Activated T-cell treated with anti-CD3 and anti-CD28 coated beads for 48 hours (primary cell): ENCODE data around the gene GLIPR1.
"Not testable (repeated sequence)": the region's sequence is repeated elsewhere in the genome, so short reads cannot be mapped to it uniquely, and the experiment has no call there.

ENCODE experiments used
- DNase-seq: peaks from one replicate; pipeline ENCODE4 v3.0.0-alpha.2; 2020; ENCODE audit warnings: low read depth

GLIPR1 gene

DNA sequence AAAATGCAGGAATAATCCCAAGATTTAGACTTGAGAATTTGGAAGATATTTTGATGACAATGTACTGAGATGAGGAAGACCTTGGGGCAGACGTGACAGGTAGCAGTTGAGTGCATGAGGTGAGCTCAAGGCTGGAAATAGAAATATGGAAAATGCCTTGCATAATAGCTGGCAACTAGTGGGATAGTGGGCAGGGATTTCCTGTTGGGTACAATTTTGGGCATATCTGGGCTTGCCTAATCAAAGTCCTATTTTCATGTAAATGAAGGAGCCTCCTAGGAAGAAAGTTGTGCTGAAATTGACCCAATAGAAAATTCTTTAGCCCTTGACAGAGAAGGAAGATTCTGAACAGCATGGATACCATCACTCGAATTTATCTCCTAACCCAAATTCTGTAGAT lies 6.4 kb upstream of the GLIPR1 start:
- no peak for DNase-seq

GRCh38 chr12:75476071-75476470 lies 4.5 kb upstream of the GLIPR1 start:
- peak; percentile 34 for DNase-seq

DNA sequence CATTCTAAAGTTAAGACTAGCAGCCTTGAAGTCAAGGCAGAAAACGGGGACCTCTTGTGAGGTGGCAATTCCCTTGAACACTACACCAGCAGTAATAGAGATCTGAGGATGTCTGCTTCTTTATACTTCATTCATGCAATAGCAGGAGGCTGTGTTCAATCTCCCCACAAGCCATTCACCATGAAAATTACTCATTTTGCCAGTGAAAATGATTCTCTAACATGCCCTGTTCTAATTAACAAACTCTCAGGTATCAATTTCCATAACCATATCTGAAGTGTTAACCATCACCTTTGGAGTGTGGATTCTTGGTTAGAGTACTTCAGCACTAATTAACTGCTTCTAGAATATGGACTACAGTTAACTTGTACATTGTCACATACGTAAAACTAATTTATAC lies 3.4 kb upstream of the GLIPR1 start:
- DNase-seq: no peak

- DNase-seq: no peak
These were observed 2.3 kb upstream of the GLIPR1 start for GRCh38 chr12:75478116-75478794.

- no peak for DNase-seq
These were observed 543 bp upstream of the GLIPR1 start for GRCh38 chr12:75479963-75480461.

GRCh38 chr12:75481013-75481705 lies 604 bp downstream of the GLIPR1 start:
- DNase-seq: no peak

DNA sequence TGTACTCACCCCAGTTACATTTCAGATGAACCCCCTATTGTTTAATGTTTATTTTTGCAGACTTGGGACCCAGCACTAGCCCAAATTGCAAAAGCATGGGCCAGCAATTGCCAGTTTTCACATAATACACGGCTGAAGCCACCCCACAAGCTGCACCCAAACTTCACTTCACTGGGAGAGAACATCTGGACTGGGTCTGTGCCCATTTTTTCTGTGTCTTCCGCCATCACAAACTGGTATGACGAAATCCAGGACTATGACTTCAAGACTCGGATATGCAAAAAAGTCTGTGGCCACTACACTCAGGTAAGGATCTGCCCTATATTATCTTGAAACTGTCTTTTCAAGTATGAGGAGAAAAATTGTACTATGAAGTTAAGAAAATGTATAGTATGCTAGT lies 1.2 kb downstream of the GLIPR1 start:
- no peak for DNase-seq

GRCh38 chr12:75482646-75483045 lies 2.1 kb downstream of the GLIPR1 start:
- no peak for DNase-seq

DNA sequence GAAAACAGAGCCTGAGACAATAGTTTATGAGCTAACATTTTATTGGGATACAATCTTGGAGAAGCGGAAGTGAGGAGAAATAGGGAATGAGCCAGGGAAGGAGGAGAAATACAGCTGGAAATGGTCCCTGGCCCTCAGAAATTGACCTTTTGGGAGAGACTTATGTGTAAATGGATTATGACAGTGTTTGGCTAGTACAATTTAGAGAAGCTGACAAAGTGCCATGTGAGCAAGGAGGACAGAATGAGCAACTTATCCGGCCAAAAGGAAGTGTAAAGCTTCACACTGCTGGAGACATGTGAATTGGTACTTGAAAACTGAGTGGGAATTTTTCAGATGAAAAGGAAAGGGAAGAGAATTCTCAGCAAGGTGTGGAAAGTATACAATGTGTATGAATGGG lies 2.9 kb downstream of the GLIPR1 start:
- DNase-seq: no peak

GRCh38 chr12:75484450-75484849 lies 3.9 kb downstream of the GLIPR1 start:
- not testable (repeated sequence) for DNase-seq

DNA sequence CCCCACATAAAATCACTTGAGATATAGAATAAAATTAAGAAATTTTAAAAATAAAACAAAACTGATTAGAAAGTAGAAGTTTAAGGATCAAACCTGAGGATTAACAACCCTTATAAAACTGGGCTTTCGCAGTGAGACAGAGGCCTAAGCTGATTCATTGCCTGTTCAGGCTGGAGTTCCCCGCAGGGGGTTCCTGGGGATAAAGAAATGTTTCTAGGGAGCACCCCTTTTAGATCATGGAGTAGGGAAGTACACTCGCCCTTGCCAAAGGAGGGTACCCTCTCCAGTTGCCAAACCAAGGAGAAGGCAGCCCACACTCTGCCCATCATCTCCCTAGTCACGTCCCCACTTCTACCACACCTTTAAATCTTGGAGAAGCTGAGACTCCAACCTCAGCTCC lies 6.8 kb downstream of the GLIPR1 start:
- no peak for DNase-seq

DNA sequence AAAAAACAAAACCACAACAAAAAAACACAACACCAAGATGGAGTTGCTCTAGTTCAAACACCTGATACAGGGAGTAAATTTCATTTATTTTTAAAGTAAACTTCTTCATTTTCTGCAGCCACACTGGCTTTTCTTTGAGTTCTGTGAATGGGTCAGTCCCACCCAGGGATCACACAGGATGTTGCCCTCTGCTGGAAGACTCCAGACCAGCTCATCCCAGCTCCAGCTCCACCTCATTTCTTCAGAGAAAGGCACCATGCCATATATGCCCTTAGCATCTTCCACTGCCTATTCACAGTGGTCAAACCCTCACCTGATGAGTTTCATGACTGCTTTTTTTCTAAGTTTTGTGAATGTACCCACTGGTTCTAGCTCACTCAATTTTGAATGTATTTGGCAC lies 8.0 kb downstream of the GLIPR1 start:
- DNase-seq: no peak

GRCh38 chr12:75489187-75489586 lies 8.6 kb downstream of the GLIPR1 start:
- no peak for DNase-seq

GRCh38 chr12:75489613-75490210 lies 9.2 kb downstream of the GLIPR1 start:
- DNase-seq: no peak

DNA sequence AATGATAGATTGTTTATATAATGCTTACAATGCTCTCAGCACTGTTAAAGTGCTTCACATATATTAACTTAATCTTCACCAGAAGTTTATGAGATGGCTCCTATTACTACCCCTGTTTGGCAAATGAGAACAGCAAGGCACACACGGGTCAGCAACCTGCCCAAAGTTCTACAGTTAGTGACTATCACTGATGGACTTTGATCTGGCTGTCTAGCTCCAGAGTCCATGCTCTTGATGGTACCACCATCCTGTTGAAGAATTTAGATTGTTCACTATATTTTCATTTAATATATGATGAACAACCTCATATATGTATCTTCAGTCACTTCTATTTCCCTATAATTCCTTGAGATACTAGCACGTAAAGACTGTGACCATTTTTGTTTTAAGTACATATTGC lies 10.6 kb downstream of the GLIPR1 start:
- DNase-seq: no peak

GRCh38 chr12:75503459-75503858 lies 22.9 kb downstream of the GLIPR1 start:
- no peak for DNase-seq

DNA sequence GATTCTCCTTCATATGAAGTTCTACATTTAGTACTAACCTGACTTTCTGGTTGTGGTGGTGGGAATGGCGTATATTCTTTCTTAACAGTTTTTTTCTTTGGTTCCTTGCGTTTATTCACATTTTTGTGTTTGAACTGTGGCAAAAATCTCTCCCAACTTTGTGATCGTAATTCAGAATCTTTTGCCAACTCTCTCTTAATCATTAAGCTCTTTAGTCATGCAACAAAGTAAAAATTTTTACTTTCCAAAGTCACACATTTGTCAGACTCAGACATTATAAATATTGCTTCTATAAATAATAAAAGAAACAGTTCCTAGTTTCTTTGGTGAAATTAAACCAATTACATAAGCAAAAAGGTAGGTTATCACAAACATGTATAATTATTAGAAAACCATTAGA lies 23.3 kb downstream of the GLIPR1 start:
- no peak for DNase-seq

DNA sequence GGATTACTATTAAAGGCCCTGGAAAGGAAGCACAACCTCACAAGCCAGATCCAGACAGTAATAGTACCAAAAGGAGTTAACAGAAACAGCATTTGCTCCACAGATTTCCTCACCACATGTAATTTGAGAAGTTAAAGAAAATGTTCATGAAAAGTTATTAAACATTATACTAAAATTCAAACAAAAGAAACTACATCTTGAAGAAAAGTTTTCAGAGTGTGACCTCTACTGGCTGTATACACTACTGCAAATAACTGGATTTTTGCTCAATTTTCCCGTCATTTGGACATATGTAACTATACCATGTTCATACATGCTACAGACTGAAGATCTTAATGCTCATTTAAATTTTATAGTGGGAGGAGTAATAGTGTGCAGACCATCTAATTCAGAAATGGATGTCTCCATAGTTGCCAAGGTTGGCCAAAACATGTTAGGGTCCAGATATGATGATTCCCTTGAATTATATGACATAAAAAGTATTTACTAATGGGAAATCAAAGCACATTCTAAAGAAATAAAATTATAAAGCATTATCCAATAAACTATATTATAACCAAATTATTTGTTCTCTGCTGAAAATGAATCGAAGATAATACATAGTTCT lies 25.3 kb downstream of the GLIPR1 start:
- DNase-seq: no peak

- no peak for DNase-seq
These were observed 26.5 kb downstream of the GLIPR1 start for GRCh38 chr12:75507086-75507485.

DNA sequence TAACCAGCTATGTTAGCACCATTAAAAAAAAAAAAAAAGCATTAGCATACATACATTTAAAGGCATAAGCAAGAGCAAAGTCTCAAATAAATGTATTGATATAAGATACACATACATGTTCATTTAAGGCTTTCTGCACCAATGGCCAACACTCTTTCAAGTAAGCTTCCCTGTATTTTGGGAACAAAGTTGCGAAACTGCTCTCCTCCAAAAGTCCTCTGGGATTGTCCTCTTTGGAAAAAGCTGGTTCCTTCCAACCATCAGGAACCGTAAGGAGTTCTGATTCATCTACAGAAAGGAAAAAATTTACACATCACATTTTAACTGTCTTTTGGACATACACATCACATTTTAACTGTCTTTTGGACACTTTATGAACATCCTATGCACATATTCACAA lies 27.6 kb downstream of the GLIPR1 start:
- no peak for DNase-seq

DNA sequence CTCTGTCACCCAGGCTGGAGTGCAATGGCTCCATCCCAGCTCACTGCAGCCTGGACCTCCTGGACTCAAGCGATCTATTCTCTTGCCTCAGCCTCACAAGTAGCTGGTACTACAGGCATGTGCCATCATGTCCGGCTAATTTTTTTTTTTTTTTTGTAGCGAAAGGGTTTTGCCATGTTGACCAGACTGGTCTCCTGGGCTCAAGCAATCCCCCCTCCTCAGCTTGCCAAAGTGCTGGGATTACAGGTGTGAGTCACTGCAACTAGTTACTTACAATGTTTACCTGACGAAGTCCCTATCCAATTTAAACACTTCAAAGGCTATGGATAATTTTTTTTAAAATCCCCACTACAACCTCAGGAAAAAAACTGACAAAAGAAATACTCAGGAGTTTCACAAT lies 29.1 kb downstream of the GLIPR1 start:
- no peak for DNase-seq

DNA sequence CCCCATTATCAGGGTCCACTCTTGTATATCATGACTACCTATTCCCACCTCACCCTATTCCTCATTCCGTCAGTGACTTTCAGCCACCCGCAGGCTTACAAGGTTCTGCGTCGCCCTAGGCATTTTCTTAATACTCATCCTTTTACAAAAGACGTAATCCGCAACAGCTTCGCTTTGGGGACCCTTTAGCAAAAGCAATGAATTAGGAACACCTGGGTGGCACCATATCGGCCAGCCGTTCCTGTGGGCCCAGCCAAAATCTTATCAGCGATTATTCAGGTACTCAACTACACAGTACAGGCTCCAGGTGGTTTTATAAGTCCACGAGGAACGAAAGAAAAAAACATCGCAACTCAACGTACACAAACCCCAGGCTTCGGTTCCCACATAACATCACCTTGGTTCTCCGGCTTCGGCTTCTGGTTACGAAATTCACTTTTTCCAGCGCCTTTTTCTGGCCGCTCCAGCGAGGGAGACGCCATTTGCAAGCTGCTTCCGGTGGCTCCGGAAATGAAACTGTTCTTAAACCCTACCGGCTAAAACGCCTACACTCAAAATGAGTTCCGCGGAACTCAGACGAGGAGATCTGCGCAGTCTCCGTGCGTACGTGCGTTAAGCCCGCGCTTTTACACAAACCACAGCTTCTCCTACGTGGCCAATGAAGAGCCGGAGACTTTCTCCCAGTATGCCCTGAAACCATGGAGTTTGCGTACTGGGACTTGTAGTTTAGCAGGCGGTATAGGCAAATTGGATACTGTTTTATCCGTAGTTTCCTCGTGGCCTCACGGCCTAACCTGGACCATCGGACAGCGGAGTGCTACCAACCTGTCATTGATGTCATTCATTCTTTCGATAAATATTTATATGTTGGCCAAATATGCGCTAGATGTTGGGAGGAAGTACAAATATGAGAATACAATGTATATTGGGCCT lies 30.8 kb downstream of the GLIPR1 start, which contains the start of gene KRR1:
TSS of gene KRR1 (minus strand) at position 494 of the 933 bp plus-strand sequence. CDS start at position 482, 12 bp downstream.
- peak; percentile 79 for DNase-seq
